Fibroblast of skin of left biceps (primary cell): ENCODE measurements around the gene RPS15.
"Not testable (repeated sequence)": the region's sequence is repeated elsewhere in the genome, so short reads cannot be mapped to it uniquely, and the experiment has no call there.

ENCODE experiments used
- DNase-seq, 2 experiments: peaks; one replicate each; pipeline ENCODE4 v3.0.0-alpha.2; 2013; ENCODE audit warnings: low read depth in 2 of 2

RPS15 gene

DNA sequence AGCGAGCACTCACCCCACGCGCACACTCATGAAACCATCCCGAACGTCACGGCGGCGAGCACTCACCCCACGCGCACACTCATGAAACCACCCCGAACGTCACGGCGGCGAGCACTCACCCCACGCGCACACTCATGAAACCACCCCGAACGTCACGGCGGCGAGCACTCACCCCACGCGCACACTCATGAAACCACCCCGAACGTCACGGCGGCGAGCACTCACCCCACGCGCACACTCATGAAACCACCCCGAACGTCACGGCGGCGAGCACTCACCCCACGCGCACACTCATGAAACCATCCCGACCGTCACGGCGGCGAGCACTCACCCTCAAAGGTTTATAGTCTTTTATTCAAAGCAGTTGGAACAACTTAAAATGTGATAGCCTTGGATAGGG lies 18.1 kb upstream of the RPS15 start:
- DNase-seq = not testable (repeated sequence)

DNA sequence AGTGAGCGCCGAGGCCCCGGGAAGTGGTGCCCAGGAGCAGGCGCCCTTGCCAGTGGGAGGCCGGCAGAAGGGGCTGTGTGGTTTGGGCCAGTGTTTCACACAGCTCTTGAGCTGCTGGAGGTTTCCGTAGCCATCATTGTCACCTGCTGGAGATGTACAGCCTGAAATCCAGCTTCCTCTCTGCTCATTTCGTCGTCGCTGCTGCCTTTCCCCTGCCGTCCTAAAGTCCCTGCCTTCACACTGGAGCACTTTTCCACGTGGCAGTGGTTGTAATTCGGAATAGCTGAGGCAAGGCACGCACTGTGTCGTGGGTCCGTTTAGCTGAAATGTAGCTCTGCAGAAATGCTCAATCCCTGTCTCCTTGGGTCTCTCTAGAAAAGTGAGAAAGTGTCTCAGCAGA lies 17.6 kb upstream of the RPS15 start:
- DNase-seq = no peak

DNA sequence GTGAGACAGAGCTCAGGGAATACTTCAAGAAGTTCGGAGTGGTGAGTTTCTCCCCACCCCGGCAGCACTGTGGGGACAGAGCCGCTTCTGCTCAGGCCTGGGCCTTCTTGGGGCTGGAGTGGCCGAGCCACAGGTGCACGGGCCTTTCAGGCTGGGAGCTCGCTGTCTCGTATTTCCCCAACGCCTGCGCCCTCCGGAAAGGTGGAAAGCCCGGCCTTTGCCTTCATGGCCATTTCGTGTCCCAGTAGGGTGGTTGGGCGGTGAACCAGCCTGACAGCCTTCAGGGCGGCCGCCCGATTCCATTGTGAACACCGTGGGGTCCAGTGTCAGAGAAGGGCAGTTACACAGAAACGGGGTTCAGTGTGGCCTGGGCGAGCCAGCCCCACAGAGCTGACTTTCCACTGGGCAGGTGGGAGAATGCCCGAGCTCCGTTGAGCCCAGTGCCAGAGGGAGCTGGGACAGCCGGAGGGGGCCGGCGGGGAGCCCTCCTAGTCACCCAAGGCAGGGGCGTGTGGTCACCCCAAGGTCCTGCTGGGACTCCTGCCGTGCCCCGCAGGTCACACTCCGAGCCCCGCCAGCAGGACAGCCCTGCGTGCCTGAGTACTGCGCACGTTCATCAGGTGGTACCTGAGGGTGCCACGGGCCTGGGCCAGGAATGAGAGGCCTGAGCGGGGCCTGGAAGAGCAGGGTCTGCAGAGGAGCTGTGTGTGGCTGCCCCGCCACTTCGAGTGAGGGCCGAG lies 16.8 kb upstream of the RPS15 start:
- no peak for DNase-seq

DNA sequence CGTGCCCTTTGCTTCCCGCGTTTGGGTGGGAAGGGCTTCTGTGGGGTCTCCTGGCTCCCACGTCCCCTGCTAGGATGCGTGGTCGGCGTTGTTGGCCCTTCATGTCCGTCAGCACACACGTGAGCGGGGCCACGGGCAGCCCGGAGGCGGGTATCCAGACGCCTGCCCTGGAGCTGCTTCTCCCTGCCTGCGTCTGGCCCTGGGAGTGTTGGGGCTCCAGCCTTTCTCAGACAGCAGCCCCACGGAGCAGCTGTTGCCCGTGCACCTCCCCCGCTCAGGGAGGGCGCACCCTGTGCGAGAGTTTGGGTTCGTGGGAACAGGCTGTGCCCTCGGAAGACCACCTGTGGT lies 16.3 kb upstream of the RPS15 start:
- no peak for DNase-seq

DNA sequence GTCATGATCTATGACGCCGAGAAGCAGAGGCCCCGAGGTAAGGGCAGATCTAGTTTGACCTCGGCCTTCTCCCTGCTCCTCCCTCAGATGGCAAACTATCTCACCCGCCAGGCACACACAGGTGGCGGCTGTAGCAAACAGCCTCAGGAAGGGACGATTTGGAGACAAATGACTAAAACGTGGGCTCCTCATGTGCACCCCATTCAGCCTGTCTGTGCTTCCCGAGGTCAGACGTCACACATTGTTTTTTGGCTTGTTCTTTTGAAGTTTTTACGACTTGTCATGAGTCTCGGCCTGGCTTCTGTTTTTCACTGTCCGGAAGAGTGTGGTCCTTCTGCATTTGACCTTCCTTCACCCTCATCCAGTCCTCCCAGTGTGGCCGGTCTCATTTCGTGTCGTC lies 15.8 kb upstream of the RPS15 start:
- DNase-seq = no peak

DNA sequence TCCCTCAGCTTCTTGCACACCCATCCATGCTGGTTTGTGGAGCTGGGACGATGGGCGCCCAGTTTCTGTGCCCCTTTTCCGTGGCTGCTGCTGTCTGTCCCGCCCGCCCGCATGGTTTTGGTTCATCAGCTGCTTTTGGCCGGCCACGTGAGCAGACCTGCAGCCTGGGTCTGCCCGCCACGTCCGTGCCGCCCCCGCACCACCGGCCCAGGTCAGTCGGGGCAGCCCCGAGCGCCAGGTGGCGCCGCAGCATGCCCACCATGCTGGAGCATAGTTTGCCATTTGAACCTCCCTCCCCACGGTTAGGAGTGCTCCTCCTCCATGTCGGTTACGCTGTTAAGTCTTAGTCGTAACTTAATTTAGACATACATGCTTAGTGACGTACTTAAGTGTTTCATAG lies 15.3 kb upstream of the RPS15 start:
- no peak for DNase-seq

DNA sequence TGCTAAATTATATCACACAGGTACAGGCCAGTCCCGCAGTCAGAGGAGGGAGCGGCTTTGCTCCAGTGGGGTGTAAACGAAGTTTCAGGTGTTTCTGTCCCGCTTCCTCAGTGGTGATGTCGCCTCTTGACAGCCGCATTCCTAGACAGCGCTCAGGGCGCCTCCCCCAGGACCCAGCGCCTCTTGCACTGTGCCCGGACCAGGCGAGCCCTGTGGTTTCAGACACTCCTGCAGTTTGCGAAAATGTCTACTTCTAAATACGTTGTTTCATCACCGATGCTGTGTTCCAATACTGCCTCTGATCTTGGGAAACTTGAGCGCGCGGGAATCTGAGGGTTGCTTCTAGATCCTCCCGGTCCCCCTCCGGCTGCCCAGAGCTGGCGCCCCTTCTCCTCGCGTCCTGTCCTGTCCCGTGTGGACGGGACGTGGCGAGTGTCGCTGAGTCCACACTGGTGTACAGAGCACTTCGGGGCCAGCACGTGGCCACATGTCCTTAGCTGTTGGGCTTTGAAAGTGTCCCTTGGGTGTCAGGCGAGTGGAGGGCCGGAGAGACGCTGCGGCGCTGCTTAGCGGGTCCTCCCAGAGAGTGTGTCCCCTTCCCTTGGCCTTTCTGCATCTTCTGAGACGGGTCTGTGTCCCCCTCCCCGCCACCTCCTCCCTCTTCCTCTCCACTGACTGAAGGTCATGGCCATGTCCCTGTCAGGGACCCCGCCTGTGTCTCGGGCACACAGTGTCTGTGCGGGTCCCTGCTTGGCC lies 14.6 kb upstream of the RPS15 start:
- no peak for DNase-seq

DNA sequence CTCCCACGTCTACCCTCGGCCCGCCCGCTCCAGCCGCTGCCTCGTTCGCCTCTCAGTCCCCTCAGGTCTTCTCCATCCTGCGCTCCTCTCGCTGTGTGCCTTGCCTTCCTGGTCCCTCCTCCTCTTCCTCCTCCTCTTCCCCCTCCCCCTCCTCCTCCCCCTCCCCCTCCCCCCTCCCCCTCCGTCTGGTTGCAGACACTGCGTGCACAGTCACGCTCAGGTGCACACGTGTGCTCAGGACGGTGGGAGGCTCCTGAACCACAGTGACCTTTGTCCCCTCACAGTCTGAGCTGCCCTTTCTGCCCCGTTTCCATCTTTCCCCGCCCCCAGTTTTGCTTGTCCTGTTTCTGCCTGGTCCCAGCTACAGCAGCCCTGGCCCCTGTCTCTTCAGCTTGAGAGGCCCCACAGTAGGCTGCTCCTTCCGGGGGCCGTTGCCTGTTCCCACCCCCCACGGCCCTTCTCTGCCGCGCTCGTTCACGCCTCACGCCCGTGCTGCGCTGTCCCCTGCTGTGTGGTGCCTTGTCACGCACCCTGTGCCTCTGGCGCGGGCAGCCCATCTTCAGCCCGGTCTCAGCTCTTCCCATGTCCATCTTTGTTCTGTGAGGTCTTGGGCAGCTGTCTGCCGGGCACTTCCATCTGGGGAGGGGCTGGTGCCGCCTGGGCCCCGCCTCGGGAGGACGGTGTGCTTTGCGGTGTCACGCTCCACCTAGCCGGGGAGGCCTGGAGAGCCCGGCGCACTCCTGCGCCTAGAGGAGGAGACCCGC lies 13.8 kb upstream of the RPS15 start:
- DNase-seq = no peak

DNA sequence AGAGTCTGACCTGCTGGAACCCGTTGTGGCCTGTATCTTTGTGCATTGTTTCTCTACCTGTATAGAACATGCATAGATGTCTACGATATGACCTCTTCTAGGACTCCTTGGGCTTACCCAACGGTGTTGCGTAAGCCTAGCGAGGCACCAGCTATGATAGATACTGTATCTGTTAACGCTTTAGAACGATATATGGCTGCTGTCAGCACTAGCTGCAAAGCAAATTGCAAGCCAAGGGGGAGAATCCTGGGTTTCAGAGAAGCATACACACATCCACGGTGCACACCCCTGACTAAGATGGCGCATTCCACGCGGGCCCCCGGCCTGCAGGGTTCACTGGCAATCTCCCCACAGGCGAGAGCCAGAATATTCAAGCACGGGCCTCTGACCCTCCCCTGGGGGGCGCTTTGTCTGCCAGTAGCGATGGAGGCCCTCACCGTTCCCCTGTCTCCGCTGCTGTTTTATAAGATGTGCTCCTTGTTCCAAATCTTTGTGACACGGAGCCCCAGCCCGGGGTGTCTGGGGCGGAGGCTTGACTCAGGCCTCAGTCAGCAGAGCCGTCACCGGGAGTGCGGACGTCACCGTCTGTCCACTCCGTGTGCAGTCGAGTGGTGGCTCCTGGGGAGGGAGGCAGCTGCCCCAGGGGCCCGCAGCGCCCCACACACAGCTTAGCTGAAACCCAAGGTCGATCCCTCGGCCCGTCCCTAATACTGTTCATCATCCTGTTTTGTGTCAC lies 12.9 kb upstream of the RPS15 start:
- no peak for DNase-seq

DNA sequence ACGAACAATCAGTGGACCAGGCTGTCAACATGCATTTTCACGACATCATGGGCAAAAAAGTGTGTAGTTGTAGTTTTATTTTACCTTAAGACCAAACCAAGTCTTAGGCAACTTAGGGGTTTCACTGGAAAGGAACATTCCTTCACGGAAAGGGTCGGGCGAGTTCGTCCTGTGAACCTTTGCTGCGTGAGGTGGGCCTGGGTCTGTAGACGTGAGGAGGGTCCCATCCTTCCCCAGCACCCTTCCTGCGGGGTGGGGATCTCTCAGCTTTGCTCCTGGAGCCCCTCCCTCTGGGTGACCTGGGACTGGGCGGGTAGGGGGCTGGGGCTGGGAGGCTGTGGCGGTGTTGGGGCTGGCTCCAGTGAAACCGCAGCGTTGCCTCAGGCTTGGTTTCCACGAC lies 12.3 kb upstream of the RPS15 start:
- DNase-seq = no peak

DNA sequence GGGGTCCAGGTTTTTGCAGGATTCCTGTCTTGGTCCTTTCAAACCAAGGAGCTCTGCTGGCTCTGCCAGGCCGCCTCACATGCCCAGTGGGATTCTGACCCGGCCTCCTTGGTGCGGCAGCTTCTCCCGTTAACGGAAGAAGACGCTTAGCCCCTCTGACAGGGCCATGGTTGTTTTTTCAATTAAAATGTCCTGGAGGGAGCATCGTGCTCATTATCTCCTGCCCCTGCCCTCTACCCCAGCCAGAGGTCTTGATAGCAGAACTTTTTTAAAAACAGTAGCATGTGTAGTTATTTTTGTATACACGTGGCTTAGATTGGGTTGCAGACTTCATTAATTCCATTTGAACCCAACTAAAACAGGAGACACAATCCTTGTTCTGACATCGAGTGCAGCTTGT lies 11.5 kb upstream of the RPS15 start:
- DNase-seq = no peak

DNA sequence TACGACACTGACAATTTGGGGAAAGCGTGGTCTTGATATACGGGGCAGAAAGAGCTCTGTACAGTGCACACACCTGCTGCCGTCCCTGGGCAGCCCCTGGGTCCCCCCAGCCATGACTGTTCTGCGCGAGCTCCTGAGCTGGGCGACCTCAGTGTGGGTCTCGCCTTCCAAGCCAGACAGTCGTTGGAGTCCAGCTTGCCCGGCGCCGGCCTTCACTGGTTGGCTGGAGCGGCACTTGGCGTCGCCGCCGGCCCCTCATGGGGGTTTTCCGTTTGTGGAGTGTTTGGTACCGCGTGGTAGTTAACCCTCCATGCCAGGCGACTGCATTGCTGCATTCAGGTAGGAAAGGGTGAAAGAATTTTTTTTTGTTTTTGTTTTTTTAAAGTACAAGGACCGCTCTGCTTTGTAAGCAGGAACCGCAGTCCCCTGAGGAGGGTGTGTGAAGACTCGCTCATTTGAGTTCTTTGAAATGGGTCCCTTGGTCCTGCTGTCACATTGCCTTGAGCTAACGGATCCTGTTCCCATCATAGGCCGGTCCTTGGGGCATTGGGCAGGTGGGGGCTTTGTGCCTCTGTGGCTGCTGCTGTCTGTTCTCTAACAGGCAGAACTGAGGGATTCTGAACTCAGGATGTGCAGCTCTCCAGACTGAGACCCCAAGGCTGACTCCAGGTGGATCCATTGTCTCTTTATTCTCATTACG lies 10.8 kb upstream of the RPS15 start:
- no peak for DNase-seq

DNA sequence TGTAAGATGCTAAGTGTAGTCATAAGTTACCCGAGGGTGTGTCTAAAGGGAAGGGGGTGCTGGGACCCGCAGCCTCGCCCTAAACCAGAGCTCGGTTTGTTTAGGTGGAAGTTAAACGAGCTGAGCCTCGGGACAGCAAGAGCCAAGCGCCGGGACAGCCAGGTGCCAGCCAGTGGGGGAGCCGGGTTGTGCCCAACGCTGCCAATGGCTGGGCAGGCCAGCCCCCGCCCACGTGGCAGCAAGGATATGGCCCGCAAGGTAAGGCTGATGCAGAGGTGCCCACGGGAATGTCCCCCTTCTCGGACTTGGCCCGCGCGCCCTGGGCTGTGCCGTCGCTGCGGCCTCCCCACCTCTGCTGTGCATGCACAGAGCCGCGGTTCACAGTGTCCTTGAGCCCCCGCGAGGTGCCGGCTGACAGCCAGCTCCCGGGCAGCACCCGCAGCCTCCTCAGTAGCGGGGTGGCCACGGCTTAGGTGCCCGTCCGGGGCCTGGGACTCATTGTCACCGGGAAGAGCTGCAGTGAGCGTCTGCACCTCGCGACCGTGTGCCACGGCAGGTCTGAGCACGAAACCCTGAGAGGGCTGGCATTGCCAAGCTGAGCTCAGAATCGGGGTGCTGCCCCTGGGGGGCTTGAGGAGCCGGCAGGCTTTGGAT lies 9.3 kb upstream of the RPS15 start:
- no peak for DNase-seq

DNA sequence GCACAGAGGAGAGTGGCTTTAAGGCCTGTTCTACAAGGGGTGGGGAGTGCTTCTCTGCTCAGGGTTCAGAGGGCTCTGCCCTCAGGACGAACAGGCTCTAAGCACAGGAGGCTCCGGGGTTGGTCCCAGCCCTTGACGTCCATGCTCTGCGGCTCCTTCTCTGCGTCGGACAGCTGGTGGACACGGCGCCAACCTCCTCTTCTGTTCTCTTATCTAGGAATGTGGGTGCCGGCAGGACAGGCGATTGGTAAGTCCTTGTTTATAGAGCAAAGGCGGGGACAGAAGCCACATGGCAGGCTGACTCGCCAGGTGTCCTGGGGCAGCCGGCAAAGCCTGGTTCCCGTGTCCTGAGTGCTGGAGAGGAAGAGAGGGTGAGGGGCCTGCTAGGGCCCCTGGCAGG lies 8.4 kb upstream of the RPS15 start:
- no peak for DNase-seq

DNA sequence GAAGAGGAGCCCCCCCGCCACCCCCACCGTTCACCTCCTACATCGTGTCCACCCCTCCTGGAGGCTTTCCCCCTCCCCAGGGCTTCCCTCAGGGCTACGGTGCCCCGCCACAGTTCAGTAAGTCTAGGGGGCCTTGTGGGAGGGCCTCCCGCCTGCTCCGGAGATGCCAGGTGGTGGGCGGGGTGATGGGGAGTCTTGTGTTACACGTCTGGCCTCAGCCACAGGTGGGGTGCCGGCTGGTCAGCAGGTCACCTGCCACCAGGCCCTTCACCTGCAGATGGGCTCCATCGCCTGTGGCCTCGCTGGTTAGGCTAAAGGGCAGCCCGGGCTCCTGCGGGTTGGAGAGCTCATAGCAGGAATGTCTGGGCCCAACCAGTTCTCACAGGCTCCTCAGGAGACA lies 8.0 kb upstream of the RPS15 start:
- DNase-seq = no peak

DNA sequence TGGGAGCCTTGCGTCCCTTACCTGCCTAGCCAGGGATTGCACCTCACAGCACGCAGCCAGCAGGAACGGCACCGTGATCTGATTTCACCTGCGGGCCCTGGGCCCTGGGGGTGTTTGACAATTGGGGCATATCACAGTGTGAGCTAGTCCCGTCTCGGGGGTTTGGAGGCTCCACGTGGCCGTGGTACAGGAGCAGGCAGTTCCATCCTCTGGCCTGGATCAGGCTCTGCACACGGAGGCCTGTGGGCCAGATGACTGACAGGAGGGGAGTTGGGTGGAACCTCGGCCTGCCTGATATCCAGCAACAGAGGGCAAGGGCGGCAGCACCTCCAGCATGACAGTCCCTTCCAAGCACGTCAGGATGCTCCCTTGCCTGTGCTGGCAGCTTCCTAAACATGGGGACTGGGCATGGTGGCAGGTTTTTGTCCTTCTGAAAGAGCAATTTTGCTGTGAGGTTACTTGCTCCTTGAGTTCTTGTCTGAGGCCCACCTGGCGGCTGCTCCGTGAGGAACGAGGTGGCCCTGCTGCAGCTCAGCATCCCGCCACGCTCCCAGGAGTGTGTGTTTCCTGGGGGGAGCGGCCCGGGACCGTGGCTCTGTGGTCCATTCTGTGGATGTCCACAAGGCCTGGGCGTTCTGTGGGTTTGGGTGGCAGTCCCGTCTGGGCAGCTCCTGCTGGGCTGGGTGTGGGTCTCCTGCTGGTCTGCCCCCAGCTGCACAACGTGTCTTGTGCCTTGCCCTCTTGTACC lies 6.3 kb upstream of the RPS15 start:
- DNase-seq = no peak

DNA sequence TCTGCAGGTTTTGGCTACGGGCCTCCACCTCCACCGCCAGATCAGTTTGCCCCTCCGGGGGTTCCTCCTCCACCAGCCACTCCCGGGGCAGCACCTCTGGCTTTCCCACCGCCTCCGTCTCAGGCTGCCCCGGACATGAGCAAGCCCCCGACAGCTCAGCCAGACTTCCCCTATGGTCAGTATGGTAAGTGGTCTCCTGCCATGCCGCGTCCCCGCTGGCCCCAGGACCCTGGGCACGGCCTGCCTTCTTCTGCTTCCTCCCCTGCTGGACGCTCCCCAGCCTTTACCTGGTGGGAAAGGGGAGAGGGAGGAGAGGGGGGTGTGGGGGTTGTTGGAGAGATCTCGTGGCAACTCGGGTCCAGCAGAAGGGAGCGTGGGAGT lies 5.7 kb upstream of the RPS15 start:
- DNase-seq = no peak

DNA sequence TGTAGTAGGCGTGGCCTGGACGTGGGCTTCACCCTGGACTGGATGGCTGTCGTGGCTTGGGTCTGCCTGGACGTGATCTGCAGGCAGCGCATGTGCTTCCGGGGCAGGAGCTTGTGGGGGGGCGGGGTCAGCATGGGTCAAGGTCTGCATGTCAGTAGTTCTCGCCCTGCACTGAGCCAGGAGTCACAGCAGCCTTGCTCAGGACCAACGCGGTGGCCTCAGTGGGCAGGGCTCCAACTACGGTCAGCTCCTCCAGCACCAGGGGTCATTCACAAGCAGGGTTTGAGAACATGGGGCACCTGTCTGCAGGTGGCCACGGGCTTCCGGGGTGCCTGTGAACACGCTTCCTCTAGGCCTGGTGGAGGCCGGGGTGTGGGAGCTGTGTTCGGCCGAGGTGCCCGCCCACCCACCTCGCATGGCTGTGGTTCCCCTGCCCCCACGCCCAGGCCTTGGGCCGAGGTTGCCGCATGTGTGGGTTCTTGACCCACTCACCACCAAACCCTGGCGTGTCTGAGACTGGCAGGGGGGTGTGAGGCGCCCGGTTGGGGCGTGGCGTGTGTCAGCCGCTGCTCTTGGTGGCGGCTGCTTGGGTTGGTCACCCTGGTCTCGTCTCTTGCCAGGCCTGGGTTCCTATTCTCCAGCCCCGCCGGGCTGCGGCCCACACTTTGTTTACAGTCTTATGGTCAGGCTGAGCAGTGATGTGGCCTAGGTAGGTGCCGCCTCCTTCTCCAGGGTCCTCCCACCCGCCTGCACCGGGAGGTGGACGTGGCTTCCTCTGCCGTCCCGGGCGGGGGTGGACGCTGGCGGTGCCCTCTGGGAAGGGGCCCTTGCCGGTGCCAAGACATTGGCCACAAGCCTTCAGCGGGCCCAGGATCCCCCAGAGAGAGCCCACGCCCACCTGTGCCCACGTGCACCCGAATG lies 4.8 kb upstream of the RPS15 start:
- no peak for DNase-seq

DNA sequence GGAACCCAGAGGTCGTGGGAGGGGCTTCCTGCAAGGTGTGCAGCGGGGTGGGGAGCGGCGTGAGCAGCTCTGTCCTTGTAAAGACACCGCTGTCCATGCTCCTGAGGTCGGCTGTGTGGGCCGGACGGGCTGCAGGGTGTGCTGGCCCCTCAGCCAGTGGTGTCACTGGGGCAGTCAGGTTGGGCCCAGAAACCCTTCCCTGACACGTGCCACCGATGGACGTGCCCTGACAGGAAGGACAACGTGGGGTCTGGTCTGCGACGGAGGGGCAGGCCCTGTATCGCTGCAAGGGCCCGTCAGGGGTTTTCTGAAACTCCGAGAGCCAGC lies 4.2 kb upstream of the RPS15 start:
- no peak for DNase-seq
